NCI-H82 (cell line): Measurements from ENCODE around the gene SGSM2.

ENCODE experiments used
- DNase-seq: peaks from one replicate; lab custom pipeline; 2025; lab: John Stamatoyannopoulos, UW

Gene SGSM2

GRCh38 chr17:2421315-2422147, 84.2 kb downstream of the SGSM2 start:
- DNase-seq, result peak; percentile 75

GRCh38 chr17:2423271-2423670, 86.0 kb downstream of the SGSM2 start:
- DNase-seq, result peak; percentile 99

GRCh38 chr17:2427215-2427614, 89.9 kb downstream of the SGSM2 start:
- DNase-seq, result no peak

- DNase-seq, result no peak
Observed at GRCh38 chr17:2427910-2428309, 90.6 kb downstream of the SGSM2 start.
